ENCODE measurements around the gene FIBCD1. TPM values are rescaled to one million over a fixed set of nuclear protein-coding genes. Genes with fewer than 3 reads are reported as not detected.
A peak's percentile ranks its signal among the peaks of the same experiment; 100 is the strongest.

Gene FIBCD1
- total RNA-seq, 1 donor from 2014 or later: 0.66 TPM

DNA sequence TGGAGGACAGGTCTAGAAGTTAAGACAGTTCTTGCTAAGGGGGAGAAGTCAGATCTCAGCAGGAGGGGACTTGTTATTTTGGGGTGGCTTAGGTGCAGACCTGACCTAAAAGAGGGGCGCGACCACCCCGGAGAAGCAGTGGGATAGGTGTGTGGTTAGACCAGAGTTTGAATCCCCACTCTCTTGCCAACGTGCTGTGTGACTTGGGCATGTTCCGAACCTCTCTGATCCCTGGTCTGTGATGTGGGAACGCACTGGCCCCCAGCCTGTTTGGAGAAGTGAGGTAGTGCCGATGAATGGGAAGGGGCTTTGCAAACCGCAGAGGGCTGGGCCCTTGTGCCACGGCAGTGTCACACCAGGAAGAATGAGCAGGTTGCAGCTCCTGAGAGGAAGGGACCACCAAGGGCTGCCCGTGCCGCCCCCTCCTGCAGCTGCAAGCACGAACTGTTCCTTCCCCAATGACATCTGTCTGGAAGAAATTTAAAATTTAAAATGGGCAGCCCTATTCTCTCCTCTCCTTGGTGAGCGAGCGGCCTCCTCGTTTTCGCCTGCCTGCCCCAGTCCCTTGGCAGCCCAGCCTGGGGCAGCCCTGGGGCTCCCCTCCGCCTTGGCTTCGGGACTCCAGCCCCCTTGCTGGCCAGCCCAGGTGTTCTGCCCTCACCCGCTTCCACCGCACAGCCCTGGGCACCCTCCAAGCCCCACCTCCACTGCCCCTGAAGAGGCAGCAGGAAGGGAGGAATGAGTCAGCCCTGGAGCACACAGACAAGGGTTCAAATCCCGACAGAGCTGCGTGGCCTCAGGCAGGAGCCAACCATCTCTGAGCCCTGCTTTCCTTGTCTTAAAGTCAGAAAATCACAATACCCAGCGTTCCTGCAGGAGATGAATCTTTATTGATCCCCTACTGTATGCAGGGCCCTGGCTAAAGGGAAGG, 1.6 kb downstream of the FIBCD1 start:
- Histone ChIP-seq H2AFZ (ENCODE audit: low read depth, low read length) (peak overlapping the region; percentile 66), H3K9me3 (ENCODE audit: insufficient read depth, low read depth, low read length) (no peaks in the 10 kb centered on the region), H4K20me1 (ENCODE audit: insufficient read depth, low read length) (peaks cover 11% of the 10 kb centered on the region), H3K4me2 (ENCODE audit: low read length) (peak overlapping the region; percentile 91), H3K36me3 (ENCODE audit: insufficient read depth, low read length) (no peaks in the 10 kb centered on the region), H3K27ac (ENCODE audit: low read depth, low read length) (no peak overlapping the region), H3K4me3 (ENCODE audit: insufficient read depth, low read depth, low read length) (no peak overlapping the region), H3K27me3 (ENCODE audit: insufficient read depth, low read length) (peaks cover 16% of the 10 kb centered on the region), H3K4me1 (ENCODE audit: insufficient read depth, low read length) (peaks cover 35% of the 10 kb centered on the region), H3K79me2 (ENCODE audit: insufficient read depth, low read length) (no peaks in the 10 kb centered on the region), H3K9ac (ENCODE audit: low read length) (no peak overlapping the region)
- H3K27ac Mint-ChIP-seq (ENCODE audit: unreplicated experiment): peak overlapping the region; percentile 82
- DNase-seq (ENCODE audit: low read depth): no peak
- H3K27me3 Mint-ChIP-seq (ENCODE audit: low read depth, unreplicated experiment): peaks cover 43% of the 10 kb centered on the region
- H3K9me3 Mint-ChIP-seq (ENCODE audit: unreplicated experiment): no peaks in the 10 kb centered on the region
- no peak for FAIRE-seq
- TF ChIP-seq, protein P1, sequence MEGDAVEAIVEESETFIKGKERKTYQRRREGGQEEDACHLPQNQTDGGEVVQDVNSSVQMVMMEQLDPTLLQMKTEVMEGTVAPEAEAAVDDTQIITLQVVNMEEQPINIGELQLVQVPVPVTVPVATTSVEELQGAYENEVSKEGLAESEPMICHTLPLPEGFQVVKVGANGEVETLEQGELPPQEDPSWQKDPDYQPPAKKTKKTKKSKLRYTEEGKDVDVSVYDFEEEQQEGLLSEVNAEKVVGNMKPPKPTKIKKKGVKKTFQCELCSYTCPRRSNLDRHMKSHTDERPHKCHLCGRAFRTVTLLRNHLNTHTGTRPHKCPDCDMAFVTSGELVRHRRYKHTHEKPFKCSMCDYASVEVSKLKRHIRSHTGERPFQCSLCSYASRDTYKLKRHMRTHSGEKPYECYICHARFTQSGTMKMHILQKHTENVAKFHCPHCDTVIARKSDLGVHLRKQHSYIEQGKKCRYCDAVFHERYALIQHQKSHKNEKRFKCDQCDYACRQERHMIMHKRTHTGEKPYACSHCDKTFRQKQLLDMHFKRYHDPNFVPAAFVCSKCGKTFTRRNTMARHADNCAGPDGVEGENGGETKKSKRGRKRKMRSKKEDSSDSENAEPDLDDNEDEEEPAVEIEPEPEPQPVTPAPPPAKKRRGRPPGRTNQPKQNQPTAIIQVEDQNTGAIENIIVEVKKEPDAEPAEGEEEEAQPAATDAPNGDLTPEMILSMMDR (IDR thresholded peaks at IDR 0.05; ENCODE audit: insufficient read depth, low read depth, low read length): no peak
- no peak for TF ChIP-seq EZH2 (IDR thresholded peaks at IDR 0.05; ENCODE audit: insufficient read depth, low read length)
- H3K36me3 Mint-ChIP-seq (ENCODE audit: low read depth, unreplicated experiment): no peaks in the 10 kb centered on the region
- peak overlapping the region; percentile 76 for H3K4me3 Mint-ChIP-seq (ENCODE audit: unreplicated experiment)
- peaks cover 7% of the 10 kb centered on the region for H3K4me1 Mint-ChIP-seq (ENCODE audit: low read depth, unreplicated experiment)

DNA sequence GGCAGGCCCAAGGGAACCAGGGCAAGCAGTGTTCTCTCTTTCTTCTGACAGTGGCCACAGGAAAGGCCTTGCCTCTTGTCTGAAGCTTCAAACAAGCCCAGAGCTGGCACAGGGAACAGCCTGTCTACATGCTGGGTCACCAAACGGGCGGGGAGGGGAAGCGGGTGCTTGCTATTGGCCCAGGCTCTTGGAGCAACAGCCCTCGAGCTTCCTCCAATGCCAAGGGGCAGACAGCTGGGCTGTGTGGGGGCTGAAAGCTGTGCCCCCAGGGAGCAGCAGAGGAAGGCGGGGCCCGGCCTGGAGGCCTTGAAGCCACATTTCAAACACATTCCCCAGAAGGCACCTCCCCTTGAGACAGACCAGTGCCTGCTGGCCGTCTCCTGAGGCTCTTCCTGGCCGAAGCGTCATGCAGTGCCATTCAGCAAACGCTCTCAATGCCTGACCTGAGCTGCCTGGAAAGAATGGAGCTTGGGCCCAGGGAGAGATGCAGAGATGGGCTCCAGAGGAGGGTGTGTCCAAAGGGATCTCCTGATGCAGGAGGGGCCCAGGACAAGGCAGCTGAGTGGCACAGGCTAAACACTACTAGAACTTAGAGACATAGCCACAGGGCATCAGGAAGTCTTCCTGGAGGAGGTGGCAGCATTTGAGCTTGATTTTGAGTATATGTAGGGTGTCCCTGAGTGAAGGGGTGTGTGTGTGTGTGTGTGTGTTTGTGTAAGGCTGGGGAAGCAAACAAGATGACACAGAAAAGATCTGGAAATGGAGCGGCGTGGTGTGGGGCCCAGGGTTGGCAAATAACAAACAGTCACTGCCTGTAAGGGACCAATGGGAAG, 2.5 kb downstream of the FIBCD1 start:
- H3K9ac ChIP-seq (ENCODE audit: low read length): peak overlapping the region; percentile 19
- H3K79me2 ChIP-seq (ENCODE audit: insufficient read depth, low read length): no peaks in the 10 kb centered on the region
- peaks cover 43% of the 10 kb centered on the region for H3K27me3 Mint-ChIP-seq (ENCODE audit: low read depth, unreplicated experiment)
- H3K27me3 ChIP-seq (ENCODE audit: insufficient read depth, low read length): peaks cover 10% of the 10 kb centered on the region
- no peaks in the 10 kb centered on the region for H3K36me3 Mint-ChIP-seq (ENCODE audit: low read depth, unreplicated experiment)
- H3K4me3 ChIP-seq (ENCODE audit: insufficient read depth, low read depth, low read length): no peak overlapping the region
- peak overlapping the region; percentile 82 for H3K27ac Mint-ChIP-seq (ENCODE audit: unreplicated experiment)
- FAIRE-seq (no peak), DNase-seq (ENCODE audit: low read depth) (peak; percentile 58)
- H2AFZ ChIP-seq (ENCODE audit: low read depth, low read length): peak overlapping the region; percentile 48
- peak overlapping the region; percentile 18 for H3K27ac ChIP-seq (ENCODE audit: low read depth, low read length)
- H3K4me1 ChIP-seq (ENCODE audit: insufficient read depth, low read length): peaks cover 43% of the 10 kb centered on the region
- H3K4me2 ChIP-seq (ENCODE audit: low read length): peak overlapping the region; percentile 55
- no peaks in the 10 kb centered on the region for H3K36me3 ChIP-seq (ENCODE audit: insufficient read depth, low read length)
- H3K9me3 ChIP-seq (ENCODE audit: insufficient read depth, low read depth, low read length): no peaks in the 10 kb centered on the region
- peaks cover 11% of the 10 kb centered on the region for H4K20me1 ChIP-seq (ENCODE audit: insufficient read depth, low read length)
- H3K9me3 Mint-ChIP-seq (ENCODE audit: unreplicated experiment): no peaks in the 10 kb centered on the region
- TF ChIP-seq, protein P1 (IDR thresholded peaks at IDR 0.05; ENCODE audit: insufficient read depth, low read depth, low read length): no peak
- no peak for TF ChIP-seq EZH2 (IDR thresholded peaks at IDR 0.05; ENCODE audit: insufficient read depth, low read length)
- peaks cover 7% of the 10 kb centered on the region for H3K4me1 Mint-ChIP-seq (ENCODE audit: low read depth, unreplicated experiment)
- H3K4me3 Mint-ChIP-seq (ENCODE audit: unreplicated experiment): peak overlapping the region; percentile 76

All from astrocyte (in vitro differentiated cells and primary cell).